Epithelial cell of proximal tubule (primary cell): ENCODE measurements around the gene UBAC2. TPM values are rescaled to one million over a fixed set of nuclear protein-coding genes. Genes with fewer than 3 reads are reported as not detected.

ENCODE experiments used
- DNase-seq: peaks from one replicate; pipeline ENCODE4 v3.0.0-alpha.2; 2011; ENCODE audit warnings: low read depth
- H3K4me3 ChIP-seq: 2 replicates; pipeline ENCODE4 v1.5.1; 2011; ENCODE audit warnings: low read depth, mild to moderate bottlenecking, low read length
- total RNA-seq: library from RNA; depleted of rRNA; stranded (reverse); fragments of >200 nt; gene quantifications from 2 replicates; pipeline ENCODE4 v1.2.3, GENCODE V29; 2015
- TF ChIP-seq, protein P1 (sequence below): conservative IDR thresholded peaks from 2 replicates; pipeline ENCODE4 v1.5.1; 2012; ENCODE audit warnings: low read depth, mild to moderate bottlenecking, low read length

UBAC2 gene
- total RNA-seq, 1 donor from 2014 or later: 63.9 TPM

DNA sequence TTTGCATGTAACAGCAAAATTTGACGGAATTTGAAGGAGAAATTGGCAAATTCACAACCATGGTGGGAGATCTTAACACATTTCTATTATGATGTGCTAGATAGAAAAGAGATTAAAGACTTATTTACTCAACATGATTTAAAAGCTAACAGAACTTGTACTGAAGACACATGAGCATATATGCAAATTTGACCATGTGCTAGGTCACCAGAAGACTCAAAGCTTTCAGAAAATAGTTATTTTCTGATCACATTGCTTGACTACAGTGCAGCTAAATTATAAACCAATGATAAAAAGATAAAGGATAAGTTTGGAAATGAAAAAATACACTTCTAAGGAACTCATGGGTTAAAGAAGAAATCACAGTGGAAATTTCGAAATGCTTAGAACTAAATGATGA is 97.4 kb downstream of the UBAC2 start:
- TF ChIP-seq, protein P1, sequence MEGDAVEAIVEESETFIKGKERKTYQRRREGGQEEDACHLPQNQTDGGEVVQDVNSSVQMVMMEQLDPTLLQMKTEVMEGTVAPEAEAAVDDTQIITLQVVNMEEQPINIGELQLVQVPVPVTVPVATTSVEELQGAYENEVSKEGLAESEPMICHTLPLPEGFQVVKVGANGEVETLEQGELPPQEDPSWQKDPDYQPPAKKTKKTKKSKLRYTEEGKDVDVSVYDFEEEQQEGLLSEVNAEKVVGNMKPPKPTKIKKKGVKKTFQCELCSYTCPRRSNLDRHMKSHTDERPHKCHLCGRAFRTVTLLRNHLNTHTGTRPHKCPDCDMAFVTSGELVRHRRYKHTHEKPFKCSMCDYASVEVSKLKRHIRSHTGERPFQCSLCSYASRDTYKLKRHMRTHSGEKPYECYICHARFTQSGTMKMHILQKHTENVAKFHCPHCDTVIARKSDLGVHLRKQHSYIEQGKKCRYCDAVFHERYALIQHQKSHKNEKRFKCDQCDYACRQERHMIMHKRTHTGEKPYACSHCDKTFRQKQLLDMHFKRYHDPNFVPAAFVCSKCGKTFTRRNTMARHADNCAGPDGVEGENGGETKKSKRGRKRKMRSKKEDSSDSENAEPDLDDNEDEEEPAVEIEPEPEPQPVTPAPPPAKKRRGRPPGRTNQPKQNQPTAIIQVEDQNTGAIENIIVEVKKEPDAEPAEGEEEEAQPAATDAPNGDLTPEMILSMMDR: no peak
- no peak overlapping the region for H3K4me3 ChIP-seq
- DNase-seq: no peak

DNA sequence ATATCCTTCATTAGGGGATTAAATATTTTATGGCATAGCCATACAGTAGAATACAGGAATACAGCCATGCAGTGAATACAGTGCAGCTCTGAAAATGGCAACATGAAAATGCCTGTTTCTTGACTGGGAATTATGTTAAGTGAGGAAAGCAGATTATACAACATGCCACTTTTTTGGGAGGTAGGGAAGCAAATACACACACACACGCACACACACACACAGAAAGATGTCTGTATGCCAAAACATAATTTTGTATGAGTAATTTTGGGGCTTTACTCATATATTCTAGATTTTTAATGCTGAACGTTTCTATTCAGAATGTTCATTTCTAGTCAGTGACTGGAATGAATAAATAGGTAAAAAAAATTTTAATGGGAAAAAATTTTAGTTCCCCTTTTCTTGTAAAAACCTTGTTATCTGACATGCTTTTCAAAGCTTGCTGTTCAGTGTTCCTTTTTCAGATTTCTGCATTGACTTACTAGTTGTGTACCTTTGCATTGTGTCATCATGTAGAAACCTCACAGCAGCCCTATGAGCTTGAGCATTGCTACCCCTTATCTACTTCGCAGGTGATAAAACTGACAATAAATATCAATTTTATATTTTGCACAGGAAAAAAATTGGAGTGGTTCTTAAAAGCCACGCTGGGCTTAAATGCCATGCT is 98.7 kb downstream of the UBAC2 start:
- TF ChIP-seq, protein P1: no peak
- DNase-seq: no peak
- no peak overlapping the region for H3K4me3 ChIP-seq

DNA sequence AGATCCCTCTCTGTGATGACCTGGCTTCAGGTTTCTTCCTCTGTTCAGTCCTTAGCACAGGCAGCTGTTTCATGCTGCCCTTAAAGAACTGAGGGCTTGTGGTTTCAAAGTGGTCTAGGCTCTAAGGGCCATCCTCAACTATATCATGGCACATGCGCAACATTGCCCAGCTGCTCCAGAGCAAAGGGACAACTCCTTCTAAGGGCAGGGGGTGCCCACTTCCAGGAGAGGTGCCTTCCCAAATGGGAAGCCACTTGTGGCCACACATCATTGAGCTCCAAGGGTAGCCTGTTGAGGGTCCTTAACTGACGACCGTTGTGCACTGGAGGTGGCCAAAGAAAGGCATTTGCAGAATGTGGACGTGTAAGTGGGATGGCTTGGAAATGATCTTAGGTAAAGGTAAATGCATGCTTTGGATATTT is 99.3 kb downstream of the UBAC2 start:
- TF ChIP-seq, protein P1: no peak
- no peak for DNase-seq
- no peak overlapping the region for H3K4me3 ChIP-seq

DNA sequence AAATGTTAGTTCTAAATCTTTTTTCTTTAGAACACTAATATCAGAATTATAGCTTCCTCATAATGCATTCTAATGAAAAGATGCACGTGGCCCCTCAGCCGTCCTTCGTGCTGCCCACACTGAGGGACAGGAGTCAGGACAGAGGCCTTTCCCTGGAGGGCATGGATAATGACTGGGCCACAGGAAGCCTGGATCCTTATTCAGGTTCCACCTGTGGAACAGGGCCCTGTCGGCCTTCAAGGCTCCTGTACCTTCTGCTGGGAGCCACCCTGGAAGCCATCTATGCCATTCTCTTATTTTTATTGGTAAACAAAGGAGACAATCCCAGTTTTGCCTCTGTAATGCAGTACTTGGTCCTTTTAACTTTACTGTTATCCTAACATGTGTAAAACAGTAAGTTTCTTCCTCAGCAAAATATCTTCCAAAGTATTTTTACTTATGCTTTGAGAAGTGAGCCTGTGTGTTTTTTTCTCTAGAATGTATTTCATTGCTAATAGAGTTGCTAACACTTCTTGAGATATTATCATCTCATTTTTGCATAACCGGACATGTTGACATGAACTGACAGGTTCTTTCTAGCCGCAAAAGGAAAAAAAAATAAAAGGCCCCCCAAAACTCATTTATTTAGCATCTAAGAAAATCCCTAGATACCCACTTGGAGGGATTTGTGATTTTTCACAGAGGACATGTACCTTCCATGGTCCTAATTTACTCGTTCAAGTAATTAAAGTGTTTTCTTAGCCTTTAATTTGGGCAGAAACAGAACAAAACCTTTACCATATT is 100.6 kb downstream of the UBAC2 start:
- DNase-seq: no peak
- TF ChIP-seq, protein P1: no peak
- no peak overlapping the region for H3K4me3 ChIP-seq

DNA sequence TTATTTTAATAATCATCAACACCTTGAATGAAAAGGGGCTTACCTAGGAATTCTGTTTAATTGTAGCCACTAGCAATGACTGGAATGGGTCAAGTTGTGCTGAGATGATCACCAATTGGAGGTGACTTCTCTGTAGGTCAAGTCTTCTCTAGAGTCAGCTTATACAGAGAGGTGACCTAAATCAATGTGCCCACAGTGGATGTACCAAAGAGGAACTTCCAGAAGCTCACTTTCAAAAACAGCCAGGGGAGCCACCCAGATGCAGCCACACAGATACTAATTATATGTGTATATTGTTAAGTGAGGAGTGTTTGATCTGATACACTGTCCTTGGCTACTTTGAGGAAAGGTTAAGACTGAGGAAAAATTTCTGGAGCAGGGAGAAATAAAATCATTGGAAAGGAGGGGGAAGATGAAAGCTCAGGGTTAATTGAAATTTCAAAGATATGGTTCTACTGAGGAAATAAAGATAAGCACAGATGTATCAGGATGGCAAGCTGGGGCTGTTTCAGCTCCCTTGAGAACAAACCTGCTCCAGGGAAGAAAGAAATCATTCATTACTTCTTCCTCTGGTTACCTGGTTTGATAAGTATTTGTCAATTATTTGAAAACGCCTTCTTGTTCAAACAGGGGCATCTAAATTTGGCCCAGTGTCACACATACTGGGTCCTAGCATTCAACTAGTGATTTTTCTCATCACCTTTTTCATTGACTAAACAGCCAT is 101.4 kb downstream of the UBAC2 start:
- TF ChIP-seq, protein P1: no peak
- no peak overlapping the region for H3K4me3 ChIP-seq
- no peak for DNase-seq

DNA sequence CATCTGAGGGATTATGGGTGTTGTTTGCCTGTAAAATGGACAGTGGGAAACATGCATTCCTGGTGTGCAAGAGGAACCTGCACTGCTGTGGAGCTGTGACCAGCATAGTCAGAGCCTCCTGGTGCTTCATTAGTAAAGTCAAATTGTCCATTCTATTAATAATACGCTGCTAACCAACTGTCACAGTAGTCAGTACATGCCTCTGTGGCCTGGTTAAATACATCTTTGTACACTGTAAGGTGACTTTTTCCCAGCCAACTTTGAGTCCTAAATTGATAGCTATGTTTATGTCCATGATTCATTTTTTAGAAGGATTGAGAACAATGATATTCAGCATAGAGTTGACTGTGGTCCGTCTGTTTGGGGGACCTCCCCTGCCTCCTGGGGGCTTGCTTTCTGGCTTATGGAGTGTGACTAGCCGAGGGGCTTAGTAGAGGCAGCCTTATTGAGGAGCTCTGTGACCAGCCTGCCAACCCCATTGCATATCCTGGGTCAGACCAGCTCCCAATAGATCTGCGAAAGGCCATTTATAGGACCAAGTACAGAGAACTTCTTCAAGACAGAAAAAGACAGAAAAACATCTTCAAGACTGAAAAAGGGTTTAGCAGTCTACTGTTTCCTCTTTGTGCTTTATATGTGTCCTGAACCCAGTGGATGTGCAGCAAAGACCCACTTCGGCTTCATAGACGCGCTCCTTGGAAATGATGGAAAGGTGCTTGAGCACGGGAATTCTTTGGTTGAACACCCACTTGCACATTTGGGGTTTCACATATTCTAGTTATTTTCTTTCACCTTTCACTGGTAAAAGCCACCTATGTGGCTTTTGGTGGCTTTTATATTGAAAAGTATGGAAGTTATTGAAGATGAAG is 102.2 kb downstream of the UBAC2 start:
- H3K4me3 ChIP-seq: no peak overlapping the region
- DNase-seq: no peak
- TF ChIP-seq, protein P1: no peak
